Testis (tissue), 2 donors: ENCODE results near the gene BTBD19.

ENCODE experiments used
- CTCF ChIP-seq, 3 experiments: fragments of 450-650 bp in 2 of 3; fragments of 200-600 bp in 1 of 3; sonication (generic) in 1 of 3; IDR thresholded peaks; one replicate each; pipeline ENCODE4 v1.5.1; 2016 to 2019; ENCODE audit warnings: antibody characterized with exemption in 3 of 3, mild to moderate bottlenecking in 2 of 3, moderate library complexity in 1 of 3
- POLR2A ChIP-seq: fragments of 450-650 bp; IDR thresholded peaks from one replicate; pipeline ENCODE4 v1.6.1; 2017; ENCODE audit warnings: antibody characterized with exemption, mild to moderate bottlenecking, moderate library complexity

- TF ChIP-seq CTCF (IDR thresholded peaks at IDR 0.05), result no peak
- TF ChIP-seq POLR2A, result no peak
These were observed 20.0 kb upstream of the BTBD19 start, which contains the start of gene BEST4 for GRCh38 chr1:44788120-44788860.
